ENCODE data around the gene ZMAT5.

ZMAT5 gene

DNA sequence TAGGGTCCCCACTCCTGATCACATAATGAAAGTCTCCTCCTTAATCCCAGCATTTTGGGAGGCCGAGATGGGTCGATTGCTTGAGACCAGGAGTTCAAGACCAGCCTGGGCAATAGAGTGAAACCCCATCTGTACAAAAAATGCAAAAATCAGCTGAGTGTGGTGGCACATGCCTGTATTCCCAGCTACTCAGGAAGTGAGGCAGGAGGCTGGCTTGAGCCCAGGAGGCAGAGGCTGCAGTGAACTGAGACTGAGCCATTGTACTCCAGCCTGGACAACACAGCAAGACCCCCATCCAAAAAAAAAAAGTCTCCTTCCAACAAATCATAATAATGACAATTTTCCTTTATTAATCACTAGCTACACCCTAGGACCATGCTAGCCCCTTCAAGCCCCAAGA lies 15.1 kb downstream of the ZMAT5 start:
- no peak for DNase-seq

GRCh38 chr22:29750559-29751538 lies 16.0 kb downstream of the ZMAT5 start:
- no peak for DNase-seq

DNA sequence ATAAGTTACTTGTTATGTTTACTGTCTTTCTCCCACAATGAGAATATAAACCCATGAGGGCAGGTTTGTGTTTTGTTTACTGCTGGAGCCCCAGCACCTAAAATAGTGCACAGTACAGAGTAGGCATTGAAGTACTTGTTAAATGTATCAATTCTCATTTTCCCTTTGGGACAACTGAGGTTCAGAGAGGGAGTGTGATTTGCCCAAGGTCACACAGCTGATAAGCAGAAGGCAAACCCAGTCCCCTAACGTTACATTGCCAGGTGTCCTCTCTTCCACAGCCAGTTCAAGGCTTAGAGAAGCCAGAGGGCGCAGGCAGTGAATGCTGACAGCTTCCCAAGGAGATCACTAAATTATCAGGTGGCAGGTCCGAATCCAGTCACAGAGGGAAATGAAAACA lies 16.8 kb downstream of the ZMAT5 start:
- no peak for DNase-seq

GRCh38 chr22:29748248-29748893 lies 18.4 kb downstream of the ZMAT5 start:
- no peak for DNase-seq

GRCh38 chr22:29747832-29748231 lies 19.0 kb downstream of the ZMAT5 start:
- DNase-seq, result no peak

DNA sequence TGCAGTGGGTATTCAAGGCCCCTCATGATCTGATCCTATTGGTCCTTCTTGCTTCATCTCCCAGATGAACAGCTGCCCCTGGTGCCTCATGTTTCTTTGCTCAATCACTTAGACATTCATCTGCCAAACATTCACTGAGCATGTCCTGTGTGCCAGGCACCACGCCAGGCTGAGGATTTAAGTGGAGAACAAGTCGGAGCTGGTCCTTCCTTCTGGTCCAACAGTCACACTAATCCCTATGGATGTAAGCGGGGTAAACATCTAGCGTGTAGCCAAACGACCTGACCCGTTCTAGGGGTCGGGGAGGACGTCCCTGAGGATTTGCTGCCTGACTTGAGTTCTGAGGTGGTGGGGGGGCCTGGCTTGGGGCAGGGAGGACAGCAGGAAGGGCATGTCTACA lies 21.9 kb downstream of the ZMAT5 start:
- no peak for DNase-seq

- no peak for DNase-seq
Observed at GRCh38 chr22:29742326-29742725, 24.5 kb downstream of the ZMAT5 start.

- no peak for DNase-seq
Observed at GRCh38 chr22:29741926-29742325, 24.9 kb downstream of the ZMAT5 start.

GRCh38 chr22:29740216-29740615 lies 26.6 kb downstream of the ZMAT5 start:
- DNase-seq, result no peak

GRCh38 chr22:29739346-29739875 lies 27.4 kb downstream of the ZMAT5 start:
- DNase-seq, result no peak

DNA sequence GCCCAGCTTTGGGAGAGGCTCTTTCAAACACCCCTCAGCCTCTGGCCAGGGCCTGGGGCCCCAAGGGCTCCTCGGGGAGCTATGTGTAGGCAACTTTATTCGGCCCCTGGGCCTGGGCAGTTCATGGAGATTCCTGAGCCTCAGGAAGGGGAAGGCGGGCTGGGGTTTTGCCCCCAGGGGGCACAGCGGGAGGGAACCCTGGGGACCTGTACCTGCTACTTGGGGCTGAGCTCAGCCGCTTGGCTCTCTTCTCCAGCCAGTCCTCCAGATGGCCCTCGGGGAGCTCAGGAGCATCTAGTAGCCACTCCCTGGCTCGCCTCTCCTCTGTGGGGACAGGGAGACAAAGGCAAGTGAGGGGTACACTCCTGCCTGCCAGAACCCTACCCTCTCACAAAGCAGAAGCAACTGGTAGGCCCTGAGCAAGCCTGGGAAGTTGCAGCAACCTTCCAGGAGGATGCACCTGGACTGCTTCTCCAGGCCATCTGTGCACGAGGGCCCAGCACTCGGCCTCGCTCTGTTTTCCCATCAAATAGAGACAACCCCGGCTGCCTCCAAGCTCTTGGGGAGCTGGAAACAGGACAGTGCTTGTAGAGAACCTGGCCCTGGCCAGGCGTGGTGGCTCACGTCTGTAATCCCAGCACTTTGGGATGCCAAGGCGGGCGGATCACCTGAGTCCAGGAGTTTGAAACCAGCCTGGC lies 28.5 kb downstream of the ZMAT5 start:
- DNase-seq, result no peak

GRCh38 chr22:29737251-29738117 lies 29.3 kb downstream of the ZMAT5 start:
- no peak for DNase-seq

DNA sequence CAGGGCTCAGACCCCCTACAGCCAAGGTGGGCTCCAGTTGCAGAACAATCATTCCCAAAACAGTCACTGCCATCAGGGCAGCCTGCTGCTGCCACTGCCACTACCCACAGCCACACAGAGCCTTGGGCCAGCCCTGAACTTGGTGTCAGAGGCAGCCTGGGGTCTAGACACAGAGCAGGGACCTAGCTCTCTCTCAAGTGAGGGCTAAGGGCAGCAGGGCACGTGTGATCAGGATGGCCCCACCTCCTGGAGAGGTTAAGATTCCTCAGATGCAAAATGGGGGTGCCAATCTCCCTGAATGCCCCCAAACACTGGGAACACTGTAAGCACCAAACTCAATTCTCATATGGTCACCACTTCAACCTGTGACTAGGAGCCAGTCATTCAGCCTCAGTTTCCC lies 31.4 kb downstream of the ZMAT5 start:
- DNase-seq, result no peak

GRCh38 chr22:29734838-29735237 lies 32.0 kb downstream of the ZMAT5 start:
- no peak for DNase-seq

GRCh38 chr22:29734406-29734805 lies 32.4 kb downstream of the ZMAT5 start:
- DNase-seq, result no peak

DNA sequence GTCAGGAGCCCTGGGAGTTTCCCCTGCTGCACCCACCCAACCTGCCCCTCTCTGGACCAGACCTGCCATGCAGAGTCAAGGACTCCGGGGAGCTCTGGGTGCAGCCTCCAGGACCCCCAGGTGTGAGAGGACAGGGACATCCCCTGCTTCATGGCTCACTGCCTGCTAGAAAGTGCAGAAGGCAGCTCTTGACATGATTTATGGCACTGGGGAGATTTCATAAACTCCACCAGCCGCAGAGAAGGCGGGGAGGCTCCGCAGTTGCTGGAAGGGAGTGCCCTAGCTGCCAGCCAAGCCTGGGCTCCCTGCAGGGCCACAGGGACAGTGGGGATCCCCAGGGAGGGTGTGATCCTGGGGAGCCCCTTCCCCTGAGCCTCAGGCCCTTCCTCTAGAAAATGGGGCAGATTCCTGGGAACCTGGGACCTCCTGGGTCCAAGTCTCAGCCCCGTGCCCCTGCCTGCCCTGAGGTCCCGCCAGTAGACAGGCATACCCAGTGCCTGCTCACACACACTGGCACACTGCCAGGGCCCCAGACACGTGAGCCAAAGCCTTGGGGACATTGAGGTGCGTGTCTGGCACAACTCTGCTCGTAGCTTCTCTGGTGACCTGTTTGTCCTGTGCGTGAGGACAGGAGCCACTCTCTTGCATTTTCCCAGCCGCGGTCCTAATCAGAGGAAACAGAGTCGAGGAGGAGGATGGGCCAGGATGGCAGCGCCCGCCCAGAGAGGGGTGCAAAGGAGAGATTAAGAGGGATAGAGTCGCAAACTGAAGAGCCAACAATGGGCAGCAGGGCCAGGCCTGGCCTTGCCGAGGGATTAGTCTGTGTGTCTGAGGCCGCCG lies 33.2 kb downstream of the ZMAT5 start:
- no peak for DNase-seq

- no peak for DNase-seq
Observed at GRCh38 chr22:29732883-29733282, 33.9 kb downstream of the ZMAT5 start.

DNA sequence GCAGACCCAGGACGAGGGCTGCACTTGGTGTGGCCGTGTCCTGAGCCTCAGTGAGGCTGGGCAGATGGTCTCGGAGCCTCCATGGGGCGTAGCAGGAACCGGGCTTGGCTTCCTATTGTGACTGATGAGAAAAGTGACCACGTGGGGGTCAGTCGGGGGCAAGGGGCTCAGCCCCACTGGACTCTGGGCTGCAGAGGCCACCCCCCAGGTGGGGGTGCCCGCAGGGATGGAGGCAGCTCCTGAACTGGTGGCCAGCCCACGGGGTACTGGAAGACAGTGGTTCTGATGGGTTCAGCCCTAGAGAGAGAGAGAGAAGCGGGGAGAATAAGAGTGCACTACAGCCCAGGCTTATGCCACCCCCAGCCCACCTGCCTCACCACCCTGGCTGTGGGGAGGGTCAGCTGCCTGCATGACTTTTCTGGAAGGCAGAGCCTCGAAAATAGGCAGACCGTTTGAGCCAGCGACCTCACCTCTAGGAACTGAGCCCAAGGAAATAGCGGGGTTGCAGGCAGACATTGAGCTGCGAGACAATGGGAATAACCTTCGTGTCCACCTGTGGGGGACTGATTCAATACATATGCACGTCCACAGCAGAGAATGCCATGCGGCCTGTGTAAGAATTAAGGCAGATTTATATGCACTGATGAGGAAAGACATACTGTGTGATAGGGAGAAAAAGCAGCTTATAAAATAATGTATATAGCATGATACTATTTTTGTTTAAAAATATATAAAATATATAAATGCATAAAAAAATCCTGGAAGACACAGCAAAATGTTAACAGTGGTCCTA lies 35.6 kb downstream of the ZMAT5 start:
- DNase-seq, result no peak

GRCh38 chr22:29729161-29729560 lies 37.6 kb downstream of the ZMAT5 start:
- DNase-seq, result no peak

- DNase-seq, result no peak
Observed at GRCh38 chr22:29727131-29727523, 39.7 kb downstream of the ZMAT5 start.

Data from stimulated activated CD4-positive, alpha-beta T cell treated with anti-CD3 and anti-CD28 coated beads, Interleukin-4, amount 100 ng/mL, for 4 hours (primary cell).